HG03432 (cell line): ENCODE results near the gene BCAN.

ENCODE experiments used
- ATAC-seq: cut with Tn5 transposase; IDR thresholded peaks from one replicate; pipeline ENCODE4 v1.9.1; 2021; ENCODE audit warnings: mild to moderate bottlenecking, moderate library complexity; ENCODE audit not compliant: unreplicated experiment

Gene BCAN

DNA sequence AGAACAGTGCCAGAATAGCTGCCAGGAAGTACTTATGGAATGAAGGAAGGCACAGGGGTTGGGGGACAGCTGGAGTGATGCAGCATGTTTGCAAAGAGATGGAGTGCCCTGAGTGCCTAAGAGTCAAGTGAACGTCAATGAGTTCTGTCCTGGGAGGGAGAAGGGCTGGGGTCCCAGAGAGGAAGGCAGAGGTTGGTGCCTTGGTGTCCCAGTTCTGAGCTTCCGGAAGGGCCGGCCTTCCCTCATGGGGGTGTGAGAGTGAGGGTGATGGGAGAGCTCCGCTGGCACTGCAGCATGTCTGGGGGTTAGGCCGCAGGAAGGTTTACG lies 17.7 kb downstream of the BCAN start:
- ATAC-seq, result no peak

DNA sequence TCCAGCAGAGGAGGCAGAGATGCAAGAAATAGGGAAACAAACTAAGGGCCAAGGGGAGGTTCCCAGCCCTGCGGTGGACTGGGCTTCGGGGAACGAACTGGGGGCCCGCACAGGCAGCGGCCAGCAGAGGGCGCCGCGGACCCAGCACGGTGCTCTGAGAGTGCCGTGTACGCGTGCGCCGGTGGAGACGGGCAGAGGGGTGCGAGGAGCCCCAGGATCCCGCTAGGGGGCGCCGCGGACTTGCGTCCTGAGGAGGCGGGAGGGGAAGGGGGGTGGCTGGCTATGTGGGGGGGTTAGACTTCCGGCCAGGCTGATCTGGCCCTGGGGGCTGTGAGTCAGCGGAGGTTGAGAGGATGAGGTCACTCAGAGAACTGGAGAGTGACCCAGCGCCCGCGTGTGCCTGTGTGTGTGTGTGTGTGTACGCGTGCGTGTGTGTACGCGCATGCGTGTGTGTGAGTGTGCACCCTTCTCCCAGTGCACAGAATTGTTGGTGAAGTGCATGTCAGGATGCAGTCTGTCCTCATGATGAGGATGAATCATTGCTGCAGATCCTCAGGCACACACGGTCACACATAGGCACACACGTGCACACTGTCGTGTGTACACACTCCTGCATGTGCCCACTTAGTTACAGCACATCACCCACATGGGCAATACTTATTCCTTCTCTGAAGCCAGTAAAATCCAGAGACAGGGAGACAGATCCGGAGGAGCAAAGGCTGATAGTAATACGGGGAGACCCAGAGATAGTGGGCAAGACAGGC lies 18.3 kb downstream of the BCAN start:
- peak; percentile 73 for ATAC-seq

DNA sequence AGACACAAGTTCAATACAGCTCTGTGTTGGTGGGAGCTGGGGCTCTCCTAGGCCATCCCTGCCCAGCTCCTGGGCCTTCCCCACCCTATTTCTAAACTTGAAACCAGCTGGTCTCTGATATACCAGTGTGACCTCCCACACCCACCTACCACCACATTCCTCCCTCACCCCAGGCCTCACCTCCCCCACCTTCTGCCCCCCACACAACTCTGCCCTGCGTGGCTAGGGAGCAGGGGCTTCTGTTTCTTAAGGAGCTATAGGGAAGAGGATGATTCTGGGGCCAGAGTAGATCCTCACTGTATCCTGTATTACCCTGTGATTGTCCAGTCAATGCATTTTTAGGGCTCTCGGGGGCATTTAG lies 18.8 kb downstream of the BCAN start:
- ATAC-seq, result peak; percentile 2

DNA sequence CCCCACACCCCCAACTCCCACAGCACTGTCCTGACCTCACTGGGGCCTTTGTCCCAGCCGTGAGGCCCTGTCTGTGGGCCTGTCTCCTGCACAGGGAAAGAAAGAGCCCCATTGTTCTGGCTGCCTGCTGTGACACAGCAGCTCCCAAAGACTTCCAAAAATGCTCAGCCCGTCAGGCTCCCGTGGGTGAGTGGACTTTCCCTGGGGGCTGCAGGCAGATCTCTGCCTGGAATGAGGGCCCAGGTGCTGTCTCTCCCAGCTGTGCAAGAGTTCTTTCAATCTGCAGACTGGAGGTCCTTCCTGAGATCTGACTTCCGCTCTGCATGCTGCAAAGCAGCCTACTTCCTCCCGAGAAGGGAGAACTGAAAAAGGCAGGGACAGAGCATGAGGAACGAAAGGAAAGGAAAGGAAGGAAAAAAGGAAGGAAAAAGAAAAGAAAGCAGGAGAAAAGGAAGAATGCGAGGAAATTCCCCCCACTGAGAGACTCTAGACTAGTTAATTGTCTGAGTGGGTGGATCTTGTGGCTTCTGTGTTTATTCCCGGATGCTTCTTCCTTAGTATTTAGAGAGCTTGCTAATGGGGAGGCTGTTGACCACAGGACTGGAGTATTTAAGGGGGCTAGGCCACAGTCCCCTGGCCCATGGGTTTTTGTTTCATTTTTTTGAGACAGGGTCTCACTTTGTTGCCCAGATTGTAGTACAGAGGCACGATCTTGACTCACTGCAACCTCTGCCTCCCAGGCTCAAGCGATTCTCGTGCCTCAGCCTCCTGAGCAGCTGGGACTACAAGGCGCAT lies 20.3 kb downstream of the BCAN start:
- ATAC-seq, result no peak

DNA sequence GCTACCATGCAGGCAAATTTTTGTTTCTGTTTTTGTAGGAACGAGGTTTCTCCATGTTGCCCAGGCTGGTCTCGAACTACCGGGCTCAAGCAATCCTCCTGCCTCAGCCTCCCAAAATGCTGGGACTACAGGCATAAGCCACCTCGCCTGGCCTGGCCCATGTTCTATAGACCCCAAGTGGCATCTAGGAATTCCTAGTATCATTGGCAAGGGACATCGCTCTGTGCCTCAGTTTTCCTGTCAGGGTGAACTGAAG lies 20.8 kb downstream of the BCAN start:
- no peak for ATAC-seq

DNA sequence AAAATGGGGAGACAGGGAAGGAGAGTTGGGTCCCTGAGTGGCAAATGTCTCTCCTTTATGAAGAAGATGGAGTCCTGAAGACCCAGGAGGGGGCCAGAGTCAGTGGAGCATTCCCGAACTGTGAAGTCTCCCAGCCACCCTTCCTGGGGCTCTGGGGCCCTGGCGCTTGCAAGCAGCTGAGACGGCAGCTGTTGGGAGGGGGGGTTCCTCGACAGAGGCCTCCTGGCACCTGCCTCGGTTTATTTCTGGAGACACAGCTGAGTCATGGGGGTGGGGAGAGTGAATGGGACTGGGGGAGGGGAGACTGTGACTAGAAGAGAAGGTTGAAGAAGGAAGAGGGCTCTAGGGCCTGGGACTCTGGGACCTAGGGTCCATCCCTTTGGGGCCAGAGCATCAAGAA lies 21.3 kb downstream of the BCAN start:
- no peak for ATAC-seq

DNA sequence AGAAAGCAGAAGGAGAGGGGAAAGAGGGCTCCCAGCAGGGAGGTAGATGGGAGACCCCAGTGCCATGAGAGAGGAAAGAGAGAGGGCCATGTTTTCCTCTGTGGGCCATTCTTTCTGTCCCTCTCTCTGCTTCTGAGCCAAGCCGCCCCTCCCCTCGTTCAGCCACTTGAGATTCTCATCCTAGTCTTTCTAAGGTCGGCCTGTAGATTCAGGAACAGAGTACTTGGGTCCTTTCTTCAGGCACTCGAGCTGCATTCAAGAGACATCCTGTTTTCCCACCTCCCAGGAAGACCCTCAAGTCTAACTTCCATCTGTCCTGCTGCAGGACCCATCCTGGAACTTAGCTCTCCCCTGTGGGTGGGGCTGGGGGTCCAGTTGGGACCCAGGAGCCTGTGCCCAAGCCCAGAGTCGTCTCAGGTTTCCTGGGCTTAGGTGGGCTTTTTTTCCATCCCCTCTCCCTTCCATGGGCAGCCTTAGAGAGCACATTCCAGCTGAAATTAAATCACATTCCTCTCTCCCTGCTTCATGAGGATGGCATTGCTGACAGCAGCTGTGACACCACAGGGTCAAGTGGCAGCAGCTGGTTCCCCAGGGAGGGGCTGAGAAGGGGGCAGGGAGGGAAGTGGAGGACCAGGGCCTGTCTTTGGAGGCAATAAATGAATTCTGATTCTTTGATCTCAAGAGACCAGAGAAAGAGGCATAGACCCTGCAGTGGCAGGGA lies 22.3 kb downstream of the BCAN start:
- ATAC-seq, result no peak

DNA sequence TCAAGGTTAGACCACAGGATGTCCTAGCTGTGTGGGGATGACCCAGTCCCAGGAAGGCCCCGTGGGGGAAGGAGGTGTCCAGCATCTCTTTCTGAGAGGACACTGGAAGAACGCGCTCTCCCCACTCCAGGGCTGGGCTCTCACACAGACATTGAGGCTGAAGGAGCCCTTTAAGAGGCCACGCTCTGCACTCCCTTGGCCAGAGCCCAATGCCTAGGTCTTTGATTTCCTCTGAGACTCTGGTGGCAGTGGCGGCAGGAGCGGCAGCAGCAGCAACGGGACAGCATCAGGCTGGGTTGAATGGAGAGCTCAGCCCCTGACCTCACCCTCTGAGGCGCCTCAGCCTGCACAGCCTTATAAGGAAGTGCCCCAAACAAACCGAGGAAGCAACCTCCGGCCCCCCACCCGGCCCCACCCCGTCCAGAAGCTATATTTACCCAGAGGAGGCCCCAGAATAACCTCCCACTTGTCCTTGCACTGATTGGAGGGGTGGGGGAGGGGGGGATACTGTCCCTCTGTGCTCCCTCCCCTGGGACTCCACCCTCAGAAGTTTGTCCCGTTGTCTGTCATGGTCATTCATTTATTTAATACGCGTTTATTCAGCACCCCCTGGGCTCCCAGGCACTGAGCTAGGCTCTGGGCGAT lies 23.0 kb downstream of the BCAN start:
- no peak for ATAC-seq

DNA sequence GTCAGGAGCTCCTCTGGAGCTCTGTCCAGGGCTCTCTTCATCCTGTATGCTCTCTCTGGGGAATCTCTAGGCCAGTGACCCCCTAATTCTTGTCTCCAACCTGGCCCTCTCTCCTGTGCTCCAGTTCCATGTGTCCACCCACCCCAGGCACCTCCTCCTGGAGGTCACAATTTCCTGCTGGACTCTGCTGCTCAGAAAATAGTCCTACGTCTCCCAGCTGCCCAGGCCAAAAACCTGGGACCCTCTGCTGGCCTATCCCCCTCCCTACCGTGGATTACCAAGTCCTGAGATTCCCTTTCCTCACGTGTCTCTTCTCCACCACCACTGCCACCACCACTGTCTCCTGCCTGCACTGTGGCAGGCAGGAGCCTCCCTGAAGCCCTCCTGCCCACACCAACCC lies 23.6 kb downstream of the BCAN start:
- ATAC-seq, result no peak

DNA sequence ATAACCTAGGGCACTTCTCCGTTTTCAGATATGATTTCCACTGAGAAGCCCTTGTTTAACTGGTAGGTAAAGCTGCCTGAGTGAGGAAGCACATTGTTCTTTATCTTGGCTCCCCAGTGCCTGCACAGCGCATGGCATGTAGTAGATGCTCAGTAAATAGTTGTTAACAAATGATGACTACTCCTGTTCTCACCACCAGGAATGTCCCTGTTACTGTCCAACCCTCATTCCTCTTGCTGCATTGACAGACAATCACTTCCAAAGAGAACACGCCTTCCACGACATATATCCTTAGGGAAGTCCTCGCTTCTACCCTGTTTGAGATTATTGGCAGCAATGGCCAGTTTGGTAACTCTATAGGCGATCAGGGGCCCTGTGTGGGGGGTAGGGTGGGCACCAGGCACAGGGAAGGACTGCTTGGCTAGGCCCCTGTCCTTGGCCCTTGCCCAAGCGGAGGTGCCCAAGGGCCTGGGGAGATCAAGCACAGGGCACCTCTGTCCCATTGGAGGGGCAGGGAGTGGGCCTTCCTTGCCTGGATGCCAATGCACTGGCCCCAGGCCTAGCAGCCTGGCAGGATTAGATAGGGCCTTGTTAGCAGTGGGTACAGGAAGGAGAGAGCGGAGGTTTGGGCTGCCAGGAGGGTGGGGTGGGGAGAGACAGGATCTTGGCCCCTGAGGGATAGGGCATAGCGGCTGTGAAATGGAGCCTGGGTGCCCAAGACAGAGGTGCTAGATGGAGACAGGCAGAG lies 25.1 kb downstream of the BCAN start:
- ATAC-seq, result no peak

DNA sequence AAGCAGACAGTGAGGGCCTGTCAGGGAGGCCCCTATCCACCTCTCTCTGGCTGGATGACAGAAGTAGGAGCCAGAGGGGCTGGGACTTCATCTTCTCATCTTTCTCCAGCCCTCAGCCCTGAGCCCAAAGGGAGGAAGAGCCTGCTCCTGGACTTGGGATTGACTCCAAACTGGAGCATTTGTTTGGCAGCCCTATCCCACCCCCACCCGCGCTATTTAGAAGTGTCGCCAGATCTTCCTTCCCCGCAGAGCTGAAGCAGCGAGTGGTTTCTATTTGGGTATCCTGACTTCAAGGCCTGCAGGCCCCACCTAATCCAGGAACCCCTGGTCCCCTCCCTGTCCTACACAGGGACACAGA lies 25.7 kb downstream of the BCAN start:
- ATAC-seq, result no peak

DNA sequence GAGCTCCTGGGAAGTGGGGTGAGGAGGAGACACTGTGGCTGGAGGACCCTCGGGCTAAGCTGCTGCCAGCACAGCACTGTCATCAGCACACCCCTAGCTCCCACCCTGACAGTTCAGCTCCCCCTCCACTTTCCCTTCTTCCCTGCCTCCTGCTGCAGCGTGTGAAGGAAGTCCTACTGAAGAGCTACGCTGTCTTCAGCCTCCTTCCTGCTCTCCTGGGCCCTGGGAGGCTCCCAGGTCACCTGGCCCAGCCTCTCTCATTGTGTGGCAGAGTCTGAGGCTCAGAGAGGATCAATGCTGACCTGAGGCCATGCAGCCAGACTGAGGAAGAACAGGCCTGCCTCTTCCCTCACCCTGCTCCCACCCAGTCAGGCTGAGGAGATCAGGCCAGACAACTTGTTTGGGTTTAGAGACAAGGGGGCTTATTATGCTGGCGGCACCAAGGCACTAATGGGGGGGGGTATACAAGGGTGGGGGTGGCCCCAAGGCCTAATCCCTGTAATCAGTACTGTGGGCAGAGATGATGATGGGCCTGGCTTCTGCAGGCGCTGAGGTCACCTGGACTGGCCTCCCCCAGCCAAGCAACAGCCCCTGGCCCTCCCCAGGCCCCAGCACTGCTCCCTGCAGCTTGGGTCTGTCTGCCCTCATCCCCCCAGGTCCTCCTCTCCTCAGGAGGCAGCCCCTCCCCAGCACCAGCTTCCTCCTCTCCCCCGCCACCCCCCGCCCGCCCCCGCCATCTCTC lies 26.2 kb downstream of the BCAN start:
- ATAC-seq, result no peak

DNA sequence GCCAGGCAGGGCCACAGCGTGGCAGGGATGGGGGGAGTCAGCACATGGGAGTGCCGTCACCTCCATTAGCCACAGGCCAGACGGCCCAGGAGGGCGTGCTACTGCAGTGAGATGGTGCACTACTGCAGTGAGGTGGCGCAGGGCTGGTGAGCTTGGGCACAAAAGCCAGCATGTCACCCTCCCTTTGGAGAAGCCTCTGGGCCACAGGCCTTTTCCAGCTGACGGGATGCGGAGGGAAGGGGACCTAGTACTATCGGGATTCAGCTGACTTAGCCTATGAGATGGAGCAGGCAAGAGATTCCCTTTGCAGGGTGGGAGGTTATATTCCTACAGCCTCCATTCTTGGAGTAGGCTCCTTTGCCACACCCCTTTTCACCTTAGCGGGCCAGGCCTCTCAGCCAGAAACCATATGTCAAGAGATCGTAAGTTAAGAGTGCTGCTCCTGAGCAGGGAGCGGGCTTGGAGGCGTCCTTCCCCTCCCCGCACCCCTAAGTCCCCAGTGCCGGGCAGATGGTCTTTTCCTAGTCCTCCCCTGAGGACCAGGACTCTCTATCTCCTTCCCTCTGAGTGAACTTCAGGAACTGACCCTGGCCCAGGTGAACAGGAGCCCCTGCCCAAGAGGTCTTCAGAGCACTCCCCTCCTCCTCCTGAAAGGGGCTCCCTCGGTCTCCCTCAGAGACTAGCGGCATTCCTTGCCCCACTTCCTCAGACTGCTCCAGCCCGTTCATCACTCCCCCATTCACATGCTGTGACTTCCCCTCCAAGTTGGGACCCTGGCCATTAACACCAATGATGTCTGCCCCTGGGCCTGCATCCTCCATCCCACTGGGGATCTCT lies 27.1 kb downstream of the BCAN start:
- no peak for ATAC-seq

DNA sequence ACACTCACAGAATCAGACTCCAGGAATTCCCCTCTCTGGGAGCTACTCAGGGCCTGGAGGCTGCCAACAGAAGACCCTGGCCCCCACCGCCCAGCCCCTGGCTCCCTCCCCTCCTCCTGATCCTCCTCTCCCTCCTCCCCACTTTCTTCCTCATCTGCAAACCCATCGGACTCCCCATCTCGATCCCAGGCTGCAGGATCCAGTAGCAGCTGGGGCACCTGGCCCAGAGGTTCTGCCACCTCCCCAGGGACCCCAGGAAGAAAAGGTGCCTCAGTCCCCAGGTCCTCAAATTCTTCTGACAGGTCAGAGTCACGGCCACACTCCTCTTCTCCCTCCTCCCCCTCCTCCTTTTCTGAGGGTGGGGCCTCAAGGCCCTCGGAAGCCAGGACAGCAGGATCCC lies 27.9 kb downstream of the BCAN start:
- no peak for ATAC-seq

DNA sequence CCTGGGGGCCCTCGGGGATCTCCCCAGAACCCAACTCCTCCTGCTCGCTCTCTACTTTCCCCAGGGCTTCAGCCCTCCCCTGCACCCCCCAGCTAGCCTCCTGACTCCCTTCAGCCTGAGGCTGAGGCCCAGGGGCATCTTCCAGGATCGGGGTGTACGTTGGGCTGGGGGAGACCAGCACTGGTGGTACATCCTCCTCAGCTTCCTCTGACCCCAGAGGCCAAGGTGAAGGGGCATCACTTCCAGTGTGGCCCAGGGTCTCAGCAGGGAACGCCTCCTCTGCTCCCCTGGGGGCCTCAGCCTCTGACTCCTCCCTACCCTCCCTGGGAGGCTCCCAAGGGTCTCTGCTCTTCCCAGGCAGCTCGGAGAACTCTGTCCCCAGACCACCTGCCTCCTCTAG lies 28.4 kb downstream of the BCAN start:
- ATAC-seq, result no peak

DNA sequence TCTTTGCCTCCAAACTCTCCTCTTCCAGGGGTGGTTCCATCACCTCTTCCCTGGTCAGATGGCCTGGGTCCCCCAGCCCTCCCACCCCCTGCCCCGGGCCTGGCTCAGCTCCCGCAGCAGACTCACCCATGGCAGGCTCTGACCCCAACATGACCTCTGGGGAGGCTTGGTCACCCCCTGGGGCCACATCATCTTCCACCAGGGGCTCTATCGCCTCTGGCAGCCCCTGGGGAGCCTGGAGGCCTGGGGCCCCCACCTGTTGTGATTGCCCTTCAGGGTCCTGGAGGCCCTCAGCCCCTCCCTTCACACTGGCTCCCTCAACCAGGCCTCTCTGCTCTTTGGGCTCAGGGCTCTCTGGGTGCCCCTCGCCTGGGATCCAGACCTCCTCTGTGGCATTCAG lies 28.9 kb downstream of the BCAN start:
- ATAC-seq, result no peak

DNA sequence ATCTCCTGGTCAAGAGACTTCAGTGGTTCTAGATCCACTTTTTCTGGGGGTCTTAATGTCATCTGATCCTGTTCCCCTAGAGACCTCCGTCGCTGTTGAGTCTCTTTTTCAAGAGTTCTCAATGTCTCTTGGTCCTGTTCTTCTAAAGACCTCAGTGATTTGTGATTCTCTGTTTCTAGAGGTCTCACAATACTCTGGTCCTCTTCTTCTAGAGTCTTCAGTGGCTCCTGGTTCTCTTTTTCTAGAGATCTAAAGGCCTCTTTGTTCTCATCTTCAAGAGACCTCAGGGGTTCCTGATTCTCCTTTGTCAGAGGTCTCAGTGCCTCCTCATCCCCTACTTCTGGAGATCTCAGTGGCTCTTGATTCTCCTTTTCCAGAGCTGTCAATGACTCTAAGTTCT lies 29.9 kb downstream of the BCAN start:
- ATAC-seq, result no peak

DNA sequence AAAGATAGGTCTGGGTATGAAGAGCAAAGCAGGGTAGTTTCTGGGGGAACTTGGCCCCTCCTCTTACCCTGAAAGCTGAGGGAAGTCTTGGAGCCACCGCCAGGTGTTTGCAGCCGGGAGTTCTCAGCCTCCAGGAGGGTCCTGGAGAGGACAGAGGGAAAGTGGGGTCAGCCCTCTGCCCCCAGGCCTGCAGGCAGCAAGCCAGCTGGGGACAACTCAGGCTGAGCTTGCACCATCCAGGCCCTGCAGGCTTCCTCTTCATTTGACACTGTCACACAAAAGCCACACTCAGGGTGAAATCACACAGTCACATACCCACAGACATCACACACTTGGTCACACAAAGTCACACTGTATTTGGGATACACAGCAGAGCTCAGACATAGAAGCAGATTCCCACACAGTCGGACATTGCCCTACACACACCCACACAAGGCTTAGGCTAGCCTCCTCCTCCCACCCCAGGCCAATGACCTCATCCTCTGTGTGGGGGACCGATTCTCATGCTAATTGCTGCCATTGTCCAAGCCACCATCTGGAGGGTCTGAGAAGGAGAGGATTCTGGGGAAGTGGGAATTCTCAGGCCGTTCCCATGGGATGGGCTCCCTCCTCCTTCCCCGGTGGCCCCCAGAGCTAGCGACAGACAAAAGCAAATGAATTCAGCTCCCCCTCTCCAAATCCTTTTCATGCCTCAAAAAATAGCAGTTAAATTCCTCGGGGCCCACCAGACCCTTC lies 31.6 kb downstream of the BCAN start:
- no peak for ATAC-seq
